GM21723 (cell line): ENCODE measurements around the gene TMEM170A.
"Not testable (repeated sequence)": the region's sequence is repeated elsewhere in the genome, so short reads cannot be mapped to it uniquely, and the experiment has no call there.

Experiments used
- ATAC-seq: cut with Tn5 transposase; IDR thresholded peaks from one replicate; pipeline ENCODE4 v1.9.1; 2021; ENCODE audit warnings: mild to moderate bottlenecking, moderate library complexity; ENCODE audit not compliant: unreplicated experiment

Gene TMEM170A

GRCh38 chr16:75456971-75457370, 7.5 kb downstream of the TMEM170A start:
- ATAC-seq: no peak

DNA sequence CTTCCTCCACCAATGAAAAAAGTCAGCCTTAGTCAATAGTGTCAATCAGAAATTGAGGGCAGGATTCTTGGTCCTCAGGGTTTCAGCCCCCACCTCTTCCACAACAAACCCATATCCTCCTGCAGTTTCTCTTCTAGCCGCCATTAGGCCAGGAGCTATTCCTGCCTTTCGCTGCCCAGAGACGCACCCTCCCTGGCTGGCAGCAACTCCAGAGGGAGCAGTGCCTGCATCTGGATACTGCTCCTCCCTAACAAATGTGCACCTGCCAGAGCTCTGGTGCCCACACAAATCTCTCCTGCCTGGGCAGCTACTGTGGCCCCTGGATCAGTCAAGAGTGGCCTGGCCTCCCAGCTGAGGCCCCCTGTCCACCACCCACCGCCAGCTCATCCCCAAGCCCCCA, 8.0 kb downstream of the TMEM170A start:
- not testable (repeated sequence) for ATAC-seq

- no peak for ATAC-seq
These were observed 8.8 kb downstream of the TMEM170A start for GRCh38 chr16:75455677-75456076.

GRCh38 chr16:75452464-75453190, 11.9 kb downstream of the TMEM170A start:
- no peak for ATAC-seq

DNA sequence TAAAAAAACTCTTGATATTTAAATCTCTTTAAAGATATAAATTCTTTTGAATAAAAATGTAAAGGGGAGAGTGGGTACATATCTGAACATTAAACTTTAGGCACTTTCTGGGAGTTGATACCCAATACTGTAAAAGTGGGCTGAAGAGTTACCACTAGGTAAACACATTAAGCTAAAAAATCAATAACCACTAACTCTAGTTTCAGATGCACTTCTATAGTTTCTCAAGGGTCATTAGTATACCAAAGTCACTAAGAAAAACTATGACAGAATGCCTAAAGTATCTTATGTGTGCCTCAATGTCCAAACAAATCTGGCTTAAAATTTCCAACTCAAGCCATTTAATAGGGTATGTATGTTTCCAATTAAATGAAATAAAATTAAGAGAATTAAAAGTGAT, 18.1 kb downstream of the TMEM170A start:
- ATAC-seq: no peak

- no peak for ATAC-seq
These were observed 19.2 kb downstream of the TMEM170A start for GRCh38 chr16:75445298-75445697.

DNA sequence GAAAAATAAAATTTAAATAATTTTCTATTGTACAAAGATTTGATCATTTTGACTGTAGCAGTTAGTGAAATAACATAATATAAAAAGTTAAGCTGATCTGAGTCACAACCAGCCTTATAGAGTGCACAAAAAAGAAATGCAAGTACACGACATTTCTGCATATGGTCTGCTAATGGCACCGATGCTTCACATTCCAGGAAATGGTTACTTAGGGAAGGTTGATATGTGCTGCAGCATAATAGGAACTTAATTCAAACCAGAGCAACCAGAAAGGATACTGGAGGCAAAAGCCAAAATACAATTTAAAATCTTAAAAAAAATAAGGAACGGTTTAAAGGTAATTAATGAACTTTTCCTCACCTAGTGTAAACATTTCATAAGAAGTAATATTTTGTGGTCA, 21.2 kb downstream of the TMEM170A start:
- ATAC-seq: no peak

DNA sequence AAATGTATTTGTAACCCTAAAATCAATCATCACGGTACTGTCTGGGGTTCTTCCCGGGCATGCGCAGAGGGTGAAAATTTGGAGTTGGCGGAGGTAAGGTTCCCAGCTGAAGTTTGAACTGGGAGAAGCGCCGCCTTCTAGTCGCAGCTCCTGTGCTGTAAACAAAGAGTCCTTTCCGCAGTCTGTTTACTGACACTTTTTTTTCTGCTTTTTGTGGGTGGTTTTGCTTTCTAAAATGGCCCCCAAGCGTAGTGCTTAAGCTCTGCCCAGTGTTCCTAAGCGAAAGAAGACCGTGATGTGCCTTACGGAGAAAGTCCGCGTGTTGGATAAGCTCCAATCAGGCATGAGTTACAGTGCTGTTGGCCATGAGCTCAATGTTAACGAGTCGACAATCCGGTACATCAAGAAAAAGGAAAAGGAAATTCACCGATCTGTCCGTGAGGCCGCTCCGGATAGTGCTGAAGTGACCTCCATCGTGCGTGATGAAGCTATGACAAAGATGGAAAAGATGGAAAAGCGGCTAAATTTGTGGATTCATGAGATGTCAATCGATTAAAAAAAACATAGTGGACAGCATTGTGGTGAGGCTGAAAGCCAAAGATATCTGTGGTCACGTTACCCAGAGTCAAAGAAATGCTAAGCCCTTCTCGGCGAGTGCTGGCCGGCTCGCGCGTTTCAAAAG, 30.6 kb downstream of the TMEM170A start:
- peak; percentile 73 for ATAC-seq

DNA sequence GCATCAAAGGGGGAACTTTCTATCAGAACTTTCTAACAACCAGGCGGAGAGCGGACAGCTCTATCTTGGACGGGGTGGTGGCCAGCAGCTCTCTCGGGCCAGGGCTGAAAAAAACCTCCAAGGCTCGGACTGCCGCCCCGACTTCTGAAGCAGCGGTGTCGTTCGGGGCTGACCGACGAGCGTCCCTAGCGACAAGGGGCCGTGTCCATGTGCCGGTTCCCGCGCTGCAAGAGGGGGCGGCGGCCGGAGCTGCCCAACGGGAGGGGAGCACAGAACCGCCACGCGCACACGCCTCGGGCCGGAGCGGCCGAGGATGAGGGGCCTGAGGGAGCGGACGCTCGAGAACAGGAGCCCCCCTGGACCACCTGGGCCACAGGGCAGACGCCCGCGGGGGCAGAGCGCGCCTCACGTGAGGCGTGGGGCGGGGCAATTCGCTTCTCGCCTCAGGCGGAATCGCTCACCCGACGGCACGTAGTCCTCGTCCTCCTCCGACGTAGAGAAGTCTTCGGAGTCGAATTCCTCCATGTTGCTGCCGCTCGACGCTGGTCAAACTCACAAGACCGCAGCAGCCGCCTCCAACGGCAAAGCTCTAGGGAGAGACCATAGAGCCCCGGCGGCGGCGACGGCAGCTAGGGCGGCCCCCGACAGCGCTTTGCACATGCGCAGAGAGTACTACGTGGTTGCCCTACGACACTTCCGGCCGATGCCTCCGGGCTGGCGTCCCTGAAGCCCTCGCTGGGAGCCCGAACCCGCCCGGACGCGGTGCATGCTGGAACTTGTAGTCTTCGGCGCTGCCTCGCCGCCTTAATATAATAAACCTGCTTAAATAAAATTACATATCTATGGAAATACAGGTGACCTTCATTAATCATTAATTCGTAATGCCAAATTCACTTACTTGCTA, 31.4 kb downstream of the TMEM170A start, which contains the start of gene CFDP1:
TSS of gene CFDP1 (minus strand) at position 676 of the 904 bp plus-strand sequence. CDS start at position 525, 151 bp downstream.
- ATAC-seq: peak; percentile 94

DNA sequence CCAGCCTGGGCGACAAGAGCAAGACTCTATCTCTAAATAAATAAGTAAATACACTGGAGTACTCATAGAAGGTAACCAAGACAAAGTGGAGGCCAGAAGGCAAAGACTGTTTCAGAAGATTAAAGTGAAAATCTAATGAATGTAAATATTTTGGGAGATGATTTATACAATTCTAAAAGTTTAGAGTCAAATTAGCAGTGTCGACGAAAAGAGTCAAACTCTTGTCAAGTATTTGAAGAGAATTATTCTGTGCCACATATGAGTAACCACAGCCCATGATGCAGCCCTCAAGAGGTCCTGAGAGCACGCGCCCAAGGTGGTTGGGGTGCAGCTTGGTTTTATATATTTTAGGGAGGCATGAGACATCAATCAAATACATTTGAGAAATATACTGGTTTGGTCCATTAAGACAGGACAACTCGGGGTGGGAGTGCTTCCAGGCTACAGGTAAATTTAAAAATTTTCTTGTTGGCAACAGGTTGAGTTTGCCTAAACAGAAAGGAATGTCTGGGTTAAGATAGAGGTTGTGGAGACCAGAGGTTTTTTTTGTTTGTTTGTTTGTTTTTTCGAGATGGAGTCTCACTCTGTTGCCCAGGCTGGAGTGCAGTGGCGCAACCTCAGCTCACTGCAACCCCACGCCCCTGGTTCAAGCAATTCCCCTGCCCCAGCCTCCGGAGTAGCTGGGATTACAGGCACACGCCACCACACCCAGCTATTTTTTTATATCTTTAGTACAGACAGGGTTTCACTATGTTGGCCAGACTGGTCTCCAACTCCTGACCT, 34.7 kb downstream of the TMEM170A start:
- no peak for ATAC-seq

DNA sequence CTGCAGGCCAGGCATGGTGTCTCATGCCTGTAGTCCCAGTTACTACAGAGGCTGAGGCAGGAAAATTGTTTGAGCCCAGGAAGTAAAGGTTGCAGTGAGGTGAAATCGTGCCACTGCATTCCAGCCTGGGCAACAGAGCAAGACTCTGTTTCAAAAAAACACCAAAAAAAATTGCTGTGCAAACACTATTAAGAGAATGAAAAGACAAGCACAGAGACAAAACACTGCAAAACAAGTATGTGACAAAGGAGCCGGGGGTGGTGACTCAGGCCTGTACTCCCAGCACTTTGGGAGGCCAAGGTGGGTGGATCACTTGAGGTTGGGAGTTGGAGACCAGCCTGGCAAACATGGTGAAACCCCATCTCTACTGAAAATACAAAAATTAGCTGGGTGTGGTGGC, 38.0 kb downstream of the TMEM170A start:
- ATAC-seq: not testable (repeated sequence)

GRCh38 chr16:75424105-75424762, 40.3 kb downstream of the TMEM170A start:
- ATAC-seq: not testable (repeated sequence)

DNA sequence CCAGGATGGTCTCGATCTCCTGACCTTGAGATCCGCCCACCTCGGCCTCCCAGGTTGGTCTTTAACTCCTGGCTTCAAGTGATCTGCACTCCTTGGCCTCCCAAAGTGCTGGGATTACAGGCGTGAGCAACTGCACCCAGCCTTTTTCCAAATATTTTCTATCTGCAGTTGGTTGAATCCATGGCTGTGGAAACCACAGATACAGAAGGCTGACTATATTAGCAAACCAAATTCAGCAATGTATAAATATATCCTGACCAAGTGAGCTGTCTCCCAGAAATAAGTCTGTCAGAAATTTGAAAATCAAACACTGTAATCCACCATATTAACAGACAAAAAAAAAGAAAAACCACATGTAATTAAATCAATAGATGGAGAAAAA, 40.8 kb downstream of the TMEM170A start:
- ATAC-seq: no peak

DNA sequence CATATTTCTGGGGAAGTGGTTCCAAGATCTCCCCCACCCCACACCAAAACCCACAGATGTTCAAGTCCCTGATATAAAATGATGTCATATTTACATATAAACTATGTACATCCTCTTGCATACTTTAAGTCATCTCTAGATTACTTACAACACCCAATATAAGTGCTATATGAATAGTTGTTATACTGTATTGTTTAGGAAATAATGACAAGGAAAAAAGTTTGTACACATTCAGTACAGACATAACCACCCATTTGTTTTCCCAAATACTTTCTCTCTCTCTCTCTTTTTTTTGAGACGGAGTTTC, 42.7 kb downstream of the TMEM170A start:
- no peak for ATAC-seq

- peak; percentile 89 for ATAC-seq
These were observed 43.3 kb downstream of the TMEM170A start for GRCh38 chr16:75420987-75421819.

- ATAC-seq: no peak
These were observed 47.5 kb downstream of the TMEM170A start for GRCh38 chr16:75416904-75417565.

- ATAC-seq: no peak
These were observed 49.2 kb downstream of the TMEM170A start for GRCh38 chr16:75415169-75415905.

- ATAC-seq: no peak
These were observed 50.5 kb downstream of the TMEM170A start for GRCh38 chr16:75413951-75414350.
